Measurements from ENCODE around the gene WWP2.
"Not testable (repeated sequence)": the region's sequence is repeated elsewhere in the genome, so short reads cannot be mapped to it uniquely, and the experiment has no call there.

Gene WWP2

DNA sequence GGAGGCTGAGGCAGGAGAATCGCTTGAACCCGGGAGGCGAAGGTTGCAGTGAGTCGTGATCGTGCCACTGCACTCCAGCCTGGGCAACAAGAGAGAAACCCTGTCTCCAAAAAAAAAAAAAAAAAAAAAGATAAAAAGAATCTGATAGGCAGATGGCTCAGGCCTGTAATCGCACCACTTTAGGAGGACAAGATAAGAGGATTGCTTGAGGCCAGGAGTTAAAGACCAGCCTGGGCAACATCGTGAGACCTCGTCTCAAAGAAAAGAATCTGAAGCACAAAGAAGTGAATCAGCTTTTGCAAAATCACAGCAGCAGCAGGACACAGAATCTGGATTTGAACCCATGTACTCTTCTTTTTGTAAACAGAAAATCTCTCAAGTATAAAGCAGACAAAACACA lies 15.0 kb upstream of the WWP2 start:
- no peak for DNase-seq

GRCh38 chr16:69748694-69749345 lies 13.3 kb upstream of the WWP2 start:
- no peak for DNase-seq

- DNase-seq, result no peak
These were observed 8.0 kb upstream of the WWP2 start for GRCh38 chr16:69754143-69754468.

- peak; percentile 98 for DNase-seq
These were observed 7.4 kb upstream of the WWP2 start, which contains the start of gene NOB1 for GRCh38 chr16:69754469-69755310. Gene NOB1, minus strand, starts transcription at chr16:69754926. Its CDS starts 16 bp downstream, at chr16:69754910.

DNA sequence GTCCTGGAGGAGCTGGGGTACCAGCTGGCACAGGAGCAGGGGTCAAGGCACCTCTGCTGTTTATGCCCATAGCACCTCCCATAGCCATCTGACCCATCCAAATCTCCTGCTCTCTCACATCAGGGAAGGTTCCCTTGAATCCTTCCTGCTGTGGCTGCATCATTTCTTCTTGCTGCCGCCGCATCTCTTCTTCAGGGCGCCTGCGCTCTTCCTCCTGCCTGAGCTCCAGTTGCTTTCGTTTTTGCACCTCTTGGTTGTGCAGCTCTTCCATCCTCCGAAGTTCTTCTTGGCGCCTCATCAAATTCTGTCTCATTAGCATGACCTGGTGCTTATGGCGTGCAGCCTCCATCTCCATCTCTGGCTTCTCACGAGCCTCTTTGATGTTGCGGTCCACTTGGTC lies 5.4 kb upstream of the WWP2 start:
- DNase-seq, result no peak

DNA sequence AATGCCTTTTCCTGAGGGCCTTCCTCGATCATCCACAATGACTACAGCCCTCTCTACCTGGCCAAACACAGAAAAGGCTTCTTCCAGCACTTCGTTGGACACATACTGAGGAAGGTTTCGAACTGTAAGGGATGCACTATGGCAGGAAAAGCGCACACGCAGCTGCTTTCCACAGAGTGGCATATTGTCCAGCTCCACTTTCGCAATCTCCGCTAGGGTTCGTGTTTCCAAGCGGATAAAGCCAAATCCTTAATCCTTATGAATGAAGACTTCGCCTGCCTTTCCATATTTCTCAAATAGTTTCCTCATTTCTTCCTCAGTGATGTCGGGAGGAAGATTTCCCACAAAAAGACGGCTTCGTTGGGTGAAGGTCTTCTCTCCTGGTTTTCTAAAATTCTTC lies 4.8 kb upstream of the WWP2 start:
- DNase-seq, result not testable (repeated sequence)

DNA sequence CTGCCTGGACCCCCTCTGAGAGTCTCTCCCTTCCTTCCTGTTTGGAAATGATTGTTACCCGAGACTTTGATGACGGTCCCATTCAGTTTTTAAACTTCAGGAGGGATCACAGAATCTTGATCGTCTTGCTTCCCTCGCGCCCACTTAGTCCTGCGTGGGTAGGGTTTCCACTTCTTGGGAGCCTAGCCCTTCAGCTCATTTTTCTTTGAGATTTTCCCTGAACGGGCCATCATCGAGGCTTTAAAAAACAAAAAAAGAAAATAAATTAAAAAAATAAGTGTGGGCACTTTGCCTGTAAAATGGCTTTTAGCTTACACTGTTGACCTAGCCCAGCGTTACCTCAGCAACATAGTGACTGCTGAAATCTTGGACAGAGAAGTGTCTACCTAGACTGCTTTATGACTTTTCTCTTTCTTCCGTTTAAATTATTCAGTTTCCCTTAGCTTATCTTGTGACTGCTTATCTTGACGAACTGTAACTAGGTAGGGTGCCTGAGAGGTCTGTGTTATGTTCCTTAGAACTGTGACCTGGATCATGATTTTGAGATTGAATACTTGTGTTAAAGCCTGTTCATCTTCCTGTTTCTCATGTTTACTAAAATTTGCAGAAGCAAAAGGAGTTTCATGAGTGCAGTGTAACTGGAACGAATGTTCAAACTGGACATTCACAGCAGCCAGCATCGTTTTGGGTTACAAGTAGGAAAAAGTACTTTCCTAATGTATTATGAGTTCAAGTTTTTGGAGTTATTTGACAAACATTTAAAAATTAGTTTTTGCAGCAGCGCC lies 874 bp downstream of the WWP2 start:
- DNase-seq, result peak; percentile 70

DNA sequence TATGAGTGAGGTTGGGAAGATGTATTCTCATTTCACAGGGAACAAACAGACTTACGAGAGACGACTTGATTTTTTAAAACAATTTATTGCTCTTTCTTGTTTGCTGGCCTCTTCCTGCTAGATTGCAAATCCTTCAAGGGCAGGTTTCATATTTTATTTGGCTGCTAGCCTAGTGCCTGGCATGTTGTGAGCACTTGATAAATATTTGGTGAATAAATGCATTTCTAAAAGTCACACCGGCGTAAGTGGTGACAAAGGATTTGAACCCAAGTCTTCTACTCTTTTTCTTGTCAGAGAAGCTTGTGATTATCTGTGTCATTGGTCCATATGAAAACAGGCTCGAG lies 1.4 kb downstream of the WWP2 start:
- no peak for DNase-seq

DNA sequence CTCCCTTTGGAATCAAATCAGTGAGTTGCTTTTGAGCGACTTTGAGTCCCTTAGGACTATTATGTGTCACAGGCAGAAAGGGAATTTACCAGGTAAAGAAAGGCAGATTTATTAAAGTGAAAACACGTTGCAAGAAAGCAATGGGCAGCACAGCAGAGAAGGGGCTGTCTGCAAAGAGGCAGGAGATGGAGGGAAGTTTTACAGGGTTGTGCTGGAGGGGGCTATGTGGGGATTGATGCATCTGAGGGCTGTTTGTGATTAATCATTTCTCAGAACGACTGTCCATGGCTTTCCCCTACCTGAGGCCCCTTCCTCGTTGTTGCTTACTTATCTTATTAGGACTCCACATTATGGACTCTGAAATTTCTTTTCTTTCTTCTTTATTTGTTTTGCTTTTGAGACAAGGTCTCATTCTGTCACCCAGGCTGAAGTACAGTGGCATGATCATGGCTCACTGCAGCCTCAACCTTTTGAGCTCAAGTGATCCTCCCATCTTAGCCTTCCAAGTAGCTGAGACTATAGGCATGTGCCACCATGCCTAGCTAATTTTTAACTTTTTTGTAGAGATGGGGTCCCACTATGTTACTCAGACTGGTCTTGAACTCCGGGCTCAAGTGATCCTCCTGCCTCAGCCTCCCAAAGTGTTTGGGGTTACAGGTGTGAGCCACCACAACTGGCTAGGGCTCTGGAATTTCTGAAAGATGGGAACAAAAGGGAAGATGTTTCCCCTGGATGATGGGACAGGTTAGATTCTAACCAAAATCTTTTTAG lies 5.5 kb downstream of the WWP2 start:
- DNase-seq, result no peak

GRCh38 chr16:69768666-69769065 lies 6.5 kb downstream of the WWP2 start:
- no peak for DNase-seq

DNA sequence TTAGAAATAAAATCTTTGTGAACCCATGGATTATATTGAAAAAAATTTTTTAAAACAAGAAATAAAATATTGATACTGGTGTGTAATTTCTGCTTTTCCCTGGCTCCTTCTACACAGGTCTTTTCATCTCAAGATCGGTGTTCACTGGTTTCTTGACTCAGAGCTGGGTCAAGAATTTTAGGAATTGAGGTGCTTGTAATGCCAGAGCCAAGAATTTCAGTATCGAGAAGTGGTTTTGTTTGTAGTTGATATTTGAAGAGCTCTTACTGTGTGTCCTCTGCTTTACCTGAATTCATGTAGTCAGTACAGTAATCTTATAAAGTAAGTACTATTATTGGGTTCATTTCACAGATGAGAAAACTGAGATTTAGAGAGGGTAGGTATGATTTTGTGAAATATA lies 7.3 kb downstream of the WWP2 start:
- no peak for DNase-seq

- no peak for DNase-seq
These were observed 9.5 kb downstream of the WWP2 start for GRCh38 chr16:69771651-69771967.

GRCh38 chr16:69773260-69773947 lies 11.3 kb downstream of the WWP2 start:
- DNase-seq, result no peak

DNA sequence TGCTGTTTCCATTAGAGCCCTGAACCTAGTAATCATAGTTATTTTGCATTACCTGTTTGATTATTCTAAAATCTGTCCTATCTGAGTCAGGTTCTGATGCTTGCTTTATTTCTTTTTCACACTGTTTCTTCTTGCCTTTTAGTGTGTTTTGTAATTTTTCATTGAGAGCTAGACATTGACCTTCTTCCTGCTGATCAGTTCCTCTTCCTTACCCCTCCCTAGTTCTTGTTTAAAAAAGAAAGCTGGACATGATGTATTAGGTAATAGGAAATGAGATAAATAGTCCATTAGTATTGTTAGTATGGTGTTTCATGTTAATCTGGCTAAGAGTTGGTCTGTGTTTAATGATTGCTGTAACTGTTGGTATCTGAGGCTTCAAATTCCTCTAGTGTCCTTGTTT lies 13.4 kb downstream of the WWP2 start:
- DNase-seq, result no peak

DNA sequence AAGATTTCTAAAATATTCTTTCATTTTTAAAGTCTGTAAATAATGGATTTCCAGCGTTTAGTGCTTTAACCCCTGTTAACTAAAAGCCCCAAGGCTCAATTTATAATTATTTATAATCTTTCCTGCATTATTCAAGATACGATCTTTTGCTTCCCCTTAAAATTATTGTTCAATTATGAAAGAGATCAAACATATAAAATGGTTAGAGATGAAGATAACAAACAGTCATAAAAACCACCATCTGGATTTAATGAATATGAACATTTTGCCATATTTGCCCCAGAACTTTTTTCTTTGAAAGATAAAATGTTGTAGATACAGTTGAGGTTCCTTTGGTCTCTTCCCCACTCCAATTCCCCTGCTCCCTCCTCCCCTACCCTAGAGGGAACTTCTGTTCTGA lies 17.6 kb downstream of the WWP2 start:
- no peak for DNase-seq

DNA sequence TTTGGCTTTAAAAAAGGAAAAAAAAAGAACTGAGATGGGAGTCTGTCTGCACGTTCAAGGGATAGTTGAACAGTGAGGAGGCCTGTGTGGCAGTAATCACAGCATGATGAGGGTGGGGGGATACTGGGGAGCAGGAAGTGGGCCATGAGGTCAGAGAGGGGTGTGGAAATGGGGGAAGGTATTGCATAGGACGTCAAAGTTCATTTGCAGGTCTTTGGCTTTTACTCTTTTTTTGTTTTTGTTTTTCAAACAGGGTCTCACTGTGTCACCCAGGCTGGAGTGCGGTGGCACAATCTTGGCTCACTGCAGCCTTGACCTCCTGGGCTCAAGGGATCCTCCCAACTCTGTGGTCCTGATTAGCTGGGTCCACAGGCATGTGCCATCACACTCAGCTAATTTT lies 19.0 kb downstream of the WWP2 start:
- no peak for DNase-seq

- no peak for DNase-seq
These were observed 22.5 kb downstream of the WWP2 start for GRCh38 chr16:69784586-69784985.

GRCh38 chr16:69787883-69788282 lies 25.8 kb downstream of the WWP2 start:
- no peak for DNase-seq

- DNase-seq, result not testable (repeated sequence)
These were observed 29.3 kb downstream of the WWP2 start for GRCh38 chr16:69791391-69791847.

- DNase-seq, result peak; percentile 67
These were observed 31.4 kb downstream of the WWP2 start for GRCh38 chr16:69793526-69793925.

GRCh38 chr16:69794486-69794885 lies 32.4 kb downstream of the WWP2 start:
- DNase-seq, result no peak

- DNase-seq, result peak; percentile 76
These were observed 34.4 kb downstream of the WWP2 start for GRCh38 chr16:69796285-69797118.

All from hematopoietic multipotent progenitor cell treated with erythropoietin and hydrocortisone succinate and interleukin-3 and kit ligand, for 4 days (in vitro differentiated cells).